ENCODE data around the gene ATP5MC2.
"Not testable (repeated sequence)": the region's sequence is repeated elsewhere in the genome, so short reads cannot be mapped to it uniquely, and the experiment has no call there.

ATP5MC2 gene

DNA sequence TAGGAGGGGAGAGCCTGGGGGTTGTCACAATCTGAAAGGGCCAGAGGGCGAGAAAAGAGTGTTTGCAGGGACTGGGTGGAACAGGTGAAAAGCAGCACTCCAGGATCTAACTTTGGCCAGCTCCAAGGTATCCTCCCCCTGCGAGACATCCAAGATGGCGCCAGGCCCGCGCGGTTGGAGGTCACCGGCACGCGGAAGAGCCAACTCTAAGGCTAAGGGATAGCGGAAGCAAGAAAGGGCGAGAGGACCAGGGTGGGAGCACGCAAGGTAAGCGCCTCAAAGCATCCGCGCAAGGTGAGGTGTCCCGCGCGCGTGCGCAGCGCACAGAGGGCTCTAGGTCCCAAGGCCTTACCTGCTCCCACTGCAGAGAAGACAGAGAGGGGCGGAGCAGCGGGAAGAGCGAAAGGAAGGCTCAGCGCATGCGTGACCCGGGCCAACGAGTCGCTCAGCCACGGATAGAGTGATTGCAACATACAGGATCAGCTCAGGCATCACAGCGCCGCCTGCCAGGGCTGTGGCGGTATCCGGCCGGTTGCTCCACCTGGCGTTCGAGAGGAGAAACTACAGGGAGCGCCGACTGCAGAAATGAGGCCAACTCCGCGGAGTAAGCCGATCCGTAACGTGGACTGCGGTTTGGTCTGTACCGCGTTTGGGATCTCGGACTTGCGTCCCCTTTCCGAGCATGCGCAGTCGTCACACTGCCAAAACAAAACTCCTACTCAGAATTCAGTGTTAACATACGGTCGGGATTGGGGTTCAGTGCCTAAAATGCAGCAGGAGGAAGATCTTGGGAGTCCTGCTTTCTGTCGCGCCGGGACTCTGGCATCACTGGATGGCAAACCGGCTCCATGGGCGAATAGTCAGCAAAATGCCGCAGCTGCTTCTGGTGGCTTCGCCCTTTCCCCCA, at the start of gene ATP5MC2:
Gene ATP5MC2, minus strand, starts transcription at position 383 of the 907 bp plus-strand sequence. CDS start 3,469 bp downstream, outside the sequence.
- DNase-seq (ENCODE audit: low spot score), result peak; percentile 100

DNA sequence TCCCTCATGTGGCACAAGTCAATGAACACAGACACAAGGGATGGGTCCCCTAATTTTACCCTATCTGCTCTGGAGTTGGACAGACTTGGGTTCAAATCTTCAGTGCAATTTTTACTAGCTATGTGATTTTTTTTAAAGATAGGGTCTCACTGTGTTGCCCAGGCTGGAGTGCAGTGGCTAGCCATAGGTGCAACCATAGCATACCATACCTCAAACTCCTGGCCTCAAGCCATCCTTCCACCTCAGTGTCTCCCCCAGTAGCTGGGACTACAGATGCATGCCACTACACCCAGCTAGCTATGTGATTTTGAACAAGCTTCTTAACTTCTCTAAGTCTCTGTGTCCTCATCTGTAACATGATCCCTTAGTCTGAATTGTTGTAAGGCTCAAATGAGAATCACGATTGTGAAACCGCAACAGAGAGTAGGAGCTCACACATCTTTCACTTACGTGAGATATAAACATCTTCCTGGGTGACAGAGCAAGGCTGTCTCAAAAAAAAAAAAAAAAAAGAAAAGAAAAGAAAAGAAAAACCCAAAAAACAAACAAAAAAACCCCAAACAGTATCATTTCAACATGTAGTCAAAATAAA, 46.7 kb upstream of the ATP5MC2 start:
- no peak for DNase-seq (ENCODE audit: low spot score)

- no peak for DNase-seq (ENCODE audit: low spot score)
These were observed 45.1 kb upstream of the ATP5MC2 start for GRCh38 chr12:53720946-53721345.

- DNase-seq (ENCODE audit: low spot score), result no peak
These were observed 43.8 kb upstream of the ATP5MC2 start for GRCh38 chr12:53719649-53720048.

- DNase-seq (ENCODE audit: low spot score), result not testable (repeated sequence)
These were observed 42.7 kb upstream of the ATP5MC2 start for GRCh38 chr12:53718567-53718966.

DNA sequence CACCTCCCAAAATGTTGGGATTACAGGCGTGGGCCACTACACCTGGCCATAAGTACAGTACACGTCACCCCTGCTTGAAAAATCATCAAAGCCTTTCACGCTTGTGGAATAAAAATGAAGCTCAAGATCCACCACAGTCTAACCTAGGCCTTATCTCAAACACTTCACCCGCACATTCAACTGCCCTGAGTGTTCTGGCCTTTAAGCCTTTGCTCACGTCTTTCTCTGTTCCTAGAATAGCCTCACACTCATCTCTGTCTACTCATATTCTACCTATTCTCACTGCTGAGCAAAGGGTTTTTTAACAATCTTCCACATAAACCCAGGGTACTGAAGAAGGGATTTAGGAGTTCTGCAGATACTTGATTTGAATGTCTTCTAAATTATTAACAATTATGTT, 41.4 kb upstream of the ATP5MC2 start:
- no peak for DNase-seq (ENCODE audit: low spot score)

DNA sequence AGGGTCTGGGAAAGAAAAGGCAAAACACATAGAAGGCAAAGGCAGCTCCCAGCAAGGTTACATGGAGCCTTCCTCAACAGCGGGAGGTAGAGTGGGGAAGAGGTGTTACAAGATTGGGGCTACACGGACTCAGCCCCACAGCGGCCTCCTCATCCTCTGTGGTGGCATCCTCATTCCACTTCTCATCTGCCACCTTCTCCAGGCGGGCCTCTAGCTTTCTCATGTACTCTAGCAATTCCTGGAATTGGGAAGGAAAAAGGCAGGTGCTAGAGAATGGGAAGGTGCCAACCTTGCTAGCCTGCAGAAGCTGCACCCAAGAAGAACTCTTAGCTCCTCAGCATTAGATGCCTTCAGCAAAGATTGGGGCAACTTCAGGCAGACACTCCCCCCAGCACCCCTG, 38.1 kb upstream of the ATP5MC2 start:
- DNase-seq (ENCODE audit: low spot score), result no peak

GRCh38 chr12:53713516-53713915, 37.6 kb upstream of the ATP5MC2 start:
- no peak for DNase-seq (ENCODE audit: low spot score)

DNA sequence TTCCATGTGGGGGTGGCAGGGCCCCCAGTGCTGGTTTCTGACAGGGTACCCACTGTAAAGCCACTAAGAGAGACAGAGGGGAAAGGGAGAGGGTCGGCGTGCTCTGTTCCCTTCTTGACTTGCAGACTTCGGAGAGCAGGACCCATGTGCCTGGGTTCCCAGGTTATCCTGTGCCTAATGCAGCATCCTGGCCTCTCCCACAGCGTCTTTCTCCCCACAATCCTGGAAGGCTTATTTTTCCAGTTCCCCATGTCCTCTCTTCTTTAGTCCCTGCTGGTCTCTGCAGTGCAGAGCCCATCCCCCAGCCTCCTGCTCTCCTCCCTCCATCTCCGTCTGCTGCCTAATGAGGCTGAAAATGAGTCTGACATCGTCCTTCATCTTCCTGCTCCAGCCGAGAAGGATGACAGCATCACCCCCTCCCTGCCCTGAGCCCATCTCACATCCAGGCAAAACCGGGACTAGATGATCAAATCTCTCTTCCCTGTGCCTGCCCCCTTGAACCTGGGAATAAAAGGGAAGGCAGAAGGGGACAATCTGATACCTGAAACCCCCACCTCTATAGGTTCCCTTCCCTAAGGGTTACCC, 36.3 kb upstream of the ATP5MC2 start:
- no peak for DNase-seq (ENCODE audit: low spot score)

- no peak for DNase-seq (ENCODE audit: low spot score)
These were observed 34.2 kb upstream of the ATP5MC2 start for GRCh38 chr12:53710091-53710490.

GRCh38 chr12:53709671-53710070, 33.8 kb upstream of the ATP5MC2 start:
- no peak for DNase-seq (ENCODE audit: low spot score)

DNA sequence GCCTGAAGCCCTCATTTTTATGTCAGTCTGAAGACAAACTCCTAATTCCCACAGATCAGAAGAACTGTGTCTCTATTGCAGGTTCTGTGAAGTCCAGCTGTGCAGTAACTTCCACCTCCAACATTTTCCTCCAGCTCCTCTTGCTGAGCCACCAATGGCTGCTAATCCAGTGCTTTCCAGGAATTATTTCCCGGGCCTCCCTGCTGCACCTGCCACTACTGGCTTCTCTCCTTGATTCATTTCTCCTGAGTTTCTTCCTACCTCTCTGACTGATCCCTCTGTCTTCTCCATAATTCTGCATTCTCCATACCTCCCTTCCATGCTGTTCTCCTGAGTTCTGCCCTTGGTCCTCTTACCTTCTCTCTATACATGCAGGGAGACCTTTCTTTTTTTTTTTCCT, 30.2 kb upstream of the ATP5MC2 start:
- DNase-seq (ENCODE audit: low spot score), result no peak

DNA sequence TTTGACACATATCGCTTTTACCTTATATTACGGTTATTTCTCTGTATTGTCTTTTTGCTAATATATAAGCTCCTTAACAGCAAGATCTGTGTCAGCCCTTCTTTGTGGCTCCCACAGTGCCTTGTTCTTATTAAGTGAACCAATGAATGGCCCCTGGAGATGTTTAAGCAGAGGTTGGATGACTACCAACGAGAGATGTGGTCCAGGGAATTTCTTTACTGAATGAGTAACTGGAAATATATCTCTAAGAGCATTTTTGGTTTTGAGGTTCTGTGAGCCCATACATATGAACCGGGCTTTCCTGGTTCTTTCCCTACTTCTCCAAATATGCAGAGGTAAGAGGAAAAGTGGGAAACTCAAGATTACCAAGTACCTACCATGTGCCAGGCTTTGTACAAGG, 27.9 kb upstream of the ATP5MC2 start:
- no peak for DNase-seq (ENCODE audit: low spot score)

DNA sequence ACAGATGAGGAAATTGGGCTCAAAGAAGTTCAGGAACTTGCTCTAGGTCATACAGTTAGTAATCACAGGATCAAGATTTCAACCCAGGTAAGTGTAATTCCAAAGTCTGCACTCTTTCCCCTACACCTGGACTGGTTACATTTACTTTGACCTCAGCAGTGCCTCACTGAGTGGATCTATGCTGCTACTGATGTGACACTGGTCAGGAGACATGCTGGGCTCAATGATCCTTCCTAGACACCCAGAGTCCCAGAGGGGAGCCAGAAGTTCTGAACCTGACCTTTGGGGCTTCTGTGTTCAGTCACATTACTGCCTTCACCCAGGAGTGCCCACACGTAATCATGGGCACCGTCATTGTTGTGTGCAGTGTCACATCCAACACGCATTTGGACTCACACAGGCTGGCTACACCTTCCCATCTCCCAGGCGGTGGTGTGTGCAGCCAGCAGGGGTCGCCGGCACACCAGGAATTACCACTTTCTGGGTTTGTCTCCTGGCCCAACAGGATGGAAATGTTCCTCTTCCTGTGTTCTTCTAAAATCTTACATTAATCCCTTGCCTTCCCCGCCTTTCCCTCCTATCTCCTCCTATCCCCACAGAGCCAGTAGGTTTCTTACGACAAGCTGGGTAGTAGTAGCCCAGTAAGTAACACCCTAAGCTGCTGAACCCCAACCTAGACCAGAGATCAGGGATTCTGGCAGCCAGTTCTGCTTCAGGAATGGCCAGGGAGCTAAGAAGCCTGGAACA, 25.8 kb upstream of the ATP5MC2 start:
- DNase-seq (ENCODE audit: low spot score), result peak; percentile 76

DNA sequence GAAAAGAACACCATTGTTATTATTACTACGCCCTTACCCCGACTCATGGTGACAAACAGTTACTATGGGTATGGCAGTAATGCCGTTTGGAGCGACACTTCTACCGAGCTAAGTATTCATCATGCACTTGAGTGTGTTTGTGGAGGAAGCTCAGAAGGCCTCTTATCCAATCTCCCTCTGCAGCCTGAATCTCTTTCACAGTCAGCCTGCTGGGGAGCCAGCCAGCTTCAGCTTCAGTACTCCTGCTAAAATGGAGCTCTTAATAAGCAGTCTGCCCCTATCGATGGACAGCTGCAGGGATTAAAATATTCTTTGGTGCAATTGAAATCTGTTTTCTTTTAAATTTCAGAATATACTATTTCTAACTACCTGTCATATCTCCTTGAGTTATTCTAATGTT, 24.7 kb upstream of the ATP5MC2 start:
- no peak for DNase-seq (ENCODE audit: low spot score)

DNA sequence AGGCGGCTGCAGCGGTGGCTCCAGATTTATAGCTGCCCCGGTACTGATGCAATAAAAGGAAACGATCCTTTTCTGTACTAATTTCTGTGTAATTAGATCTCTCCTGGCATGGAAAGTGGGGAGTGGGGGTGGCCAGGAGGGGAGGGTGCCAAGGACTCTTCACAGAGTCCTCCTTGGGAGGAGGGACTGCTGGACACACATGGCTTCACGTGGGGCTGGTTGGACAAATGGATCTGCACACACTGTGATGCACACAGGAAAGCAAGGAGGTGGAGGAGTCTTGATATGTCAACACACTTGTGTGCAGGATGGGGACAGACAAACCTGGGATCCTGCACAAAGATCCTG, 23.8 kb upstream of the ATP5MC2 start:
- no peak for DNase-seq (ENCODE audit: low spot score)

GRCh38 chr12:53698948-53699677, 23.2 kb upstream of the ATP5MC2 start:
- no peak for DNase-seq (ENCODE audit: low spot score)

GRCh38 chr12:53696655-53697331, 20.9 kb upstream of the ATP5MC2 start:
- DNase-seq (ENCODE audit: low spot score), result no peak

- DNase-seq (ENCODE audit: low spot score), result peak; percentile 53
These were observed 20.4 kb upstream of the ATP5MC2 start for GRCh38 chr12:53696285-53696654.

DNA sequence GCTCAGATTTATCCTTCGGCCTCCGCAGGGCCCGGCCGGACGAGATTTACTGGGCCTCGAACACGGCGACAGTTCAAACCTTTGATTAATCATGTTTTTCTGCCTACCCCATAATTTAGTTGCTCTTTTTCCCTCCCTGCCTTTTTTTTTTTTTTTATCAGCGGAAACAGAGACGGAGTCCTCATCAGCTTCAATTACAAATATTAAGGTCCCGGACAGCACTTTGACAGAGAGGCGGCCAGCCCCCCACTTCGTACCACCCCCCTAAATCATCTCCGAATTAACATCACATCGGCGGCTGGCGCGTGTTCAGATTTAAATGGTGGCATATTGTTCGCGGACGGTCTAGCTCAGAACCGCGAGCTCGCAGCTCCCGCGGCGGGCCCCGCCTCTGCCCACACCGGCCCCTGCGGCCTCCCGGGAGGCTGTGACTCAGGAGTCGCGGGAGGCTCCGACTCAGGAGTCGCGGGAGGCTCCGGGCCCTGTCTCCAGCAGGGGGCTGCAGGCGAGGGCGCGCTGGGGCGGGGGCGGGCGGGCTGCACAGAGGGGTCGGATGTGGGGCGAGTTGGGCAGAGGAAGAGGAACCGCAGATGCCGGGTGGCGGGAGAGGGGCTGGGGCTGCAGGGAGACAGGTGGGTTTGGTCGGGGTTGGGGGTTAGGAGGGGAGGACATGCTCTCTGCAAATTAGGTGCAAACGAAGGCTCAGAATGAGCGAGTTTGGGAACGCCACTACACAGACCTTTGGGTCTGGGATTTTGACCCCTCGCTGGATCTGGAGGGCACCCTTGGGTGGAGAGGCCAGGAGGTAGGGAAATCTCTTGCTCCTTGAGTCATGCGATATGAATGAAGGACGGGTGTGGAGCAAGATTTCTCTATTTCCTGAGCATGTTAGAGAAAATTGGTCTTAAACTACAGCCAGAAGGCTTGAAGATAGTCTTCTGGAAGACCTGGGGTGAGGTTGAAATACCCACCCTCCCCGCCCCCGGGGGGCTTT, 19.6 kb upstream of the ATP5MC2 start:
- no peak for DNase-seq (ENCODE audit: low spot score)
